Kidney capillary endothelial cell (primary cell): ENCODE results near the gene SLC9A9.
"Not testable (repeated sequence)": the region's sequence is repeated elsewhere in the genome, so short reads cannot be mapped to it uniquely, and the experiment has no call there.

Experiments used
- DNase-seq: peaks from one replicate; pipeline ENCODE4 v3.0.0-alpha.2; 2018; ENCODE audit warnings: low spot score

Gene SLC9A9

GRCh38 chr3:143755978-143756377, 92.3 kb downstream of the SLC9A9 start:
- DNase-seq, result no peak

GRCh38 chr3:143754090-143754489, 94.2 kb downstream of the SLC9A9 start:
- DNase-seq, result no peak

- no peak for DNase-seq
These were observed 94.8 kb downstream of the SLC9A9 start for GRCh38 chr3:143753456-143753855.

GRCh38 chr3:143753006-143753405, 95.3 kb downstream of the SLC9A9 start:
- no peak for DNase-seq

- no peak for DNase-seq
These were observed 96.6 kb downstream of the SLC9A9 start for GRCh38 chr3:143751643-143752178.

- DNase-seq, result no peak
These were observed 97.4 kb downstream of the SLC9A9 start for GRCh38 chr3:143750841-143751240.

- DNase-seq, result no peak
These were observed 98.3 kb downstream of the SLC9A9 start for GRCh38 chr3:143749926-143750325.

GRCh38 chr3:143737065-143737464, 111.2 kb downstream of the SLC9A9 start:
- peak; percentile 16 for DNase-seq

- DNase-seq, result peak; percentile 38
These were observed 111.9 kb downstream of the SLC9A9 start for GRCh38 chr3:143736205-143736997.

- no peak for DNase-seq
These were observed 116.5 kb downstream of the SLC9A9 start for GRCh38 chr3:143731776-143732175.

- DNase-seq, result no peak
These were observed 116.9 kb downstream of the SLC9A9 start for GRCh38 chr3:143731320-143731719.

- no peak for DNase-seq
These were observed 120.9 kb downstream of the SLC9A9 start for GRCh38 chr3:143727391-143727790.

- no peak for DNase-seq
These were observed 121.5 kb downstream of the SLC9A9 start for GRCh38 chr3:143726727-143727126.

GRCh38 chr3:143720381-143720780, 127.9 kb downstream of the SLC9A9 start:
- DNase-seq, result no peak

GRCh38 chr3:143718463-143718862, 129.8 kb downstream of the SLC9A9 start:
- no peak for DNase-seq

- no peak for DNase-seq
These were observed 131.5 kb downstream of the SLC9A9 start for GRCh38 chr3:143716731-143717130.

- no peak for DNase-seq
These were observed 135.7 kb downstream of the SLC9A9 start for GRCh38 chr3:143712522-143712921.

GRCh38 chr3:143707848-143708247, 140.4 kb downstream of the SLC9A9 start:
- DNase-seq, result no peak

GRCh38 chr3:143700431-143700975, 147.8 kb downstream of the SLC9A9 start:
- no peak for DNase-seq

GRCh38 chr3:143699424-143699823, 148.8 kb downstream of the SLC9A9 start:
- DNase-seq, result no peak

GRCh38 chr3:143698682-143699303, 149.5 kb downstream of the SLC9A9 start:
- DNase-seq, result no peak

- no peak for DNase-seq
These were observed 150.3 kb downstream of the SLC9A9 start for GRCh38 chr3:143697975-143698374.

- not testable (repeated sequence) for DNase-seq
These were observed 152.9 kb downstream of the SLC9A9 start for GRCh38 chr3:143695333-143695732.
